Measurements from ENCODE around the gene TSPAN3. TPM values are rescaled to one million over a fixed set of nuclear protein-coding genes. Genes with fewer than 3 reads are reported as not detected.
A peak's percentile ranks its signal among the peaks of the same experiment; 100 is the strongest.

The TSPAN3 gene
- total and polyA plus RNA-seq, 10 of the 15 experiments (the other 5 are each of a cell fraction or from before 2014, with no cell fraction given), result 18.9 to 114 (median 57.2) TPM

- TF ChIP-seq, protein P1, sequence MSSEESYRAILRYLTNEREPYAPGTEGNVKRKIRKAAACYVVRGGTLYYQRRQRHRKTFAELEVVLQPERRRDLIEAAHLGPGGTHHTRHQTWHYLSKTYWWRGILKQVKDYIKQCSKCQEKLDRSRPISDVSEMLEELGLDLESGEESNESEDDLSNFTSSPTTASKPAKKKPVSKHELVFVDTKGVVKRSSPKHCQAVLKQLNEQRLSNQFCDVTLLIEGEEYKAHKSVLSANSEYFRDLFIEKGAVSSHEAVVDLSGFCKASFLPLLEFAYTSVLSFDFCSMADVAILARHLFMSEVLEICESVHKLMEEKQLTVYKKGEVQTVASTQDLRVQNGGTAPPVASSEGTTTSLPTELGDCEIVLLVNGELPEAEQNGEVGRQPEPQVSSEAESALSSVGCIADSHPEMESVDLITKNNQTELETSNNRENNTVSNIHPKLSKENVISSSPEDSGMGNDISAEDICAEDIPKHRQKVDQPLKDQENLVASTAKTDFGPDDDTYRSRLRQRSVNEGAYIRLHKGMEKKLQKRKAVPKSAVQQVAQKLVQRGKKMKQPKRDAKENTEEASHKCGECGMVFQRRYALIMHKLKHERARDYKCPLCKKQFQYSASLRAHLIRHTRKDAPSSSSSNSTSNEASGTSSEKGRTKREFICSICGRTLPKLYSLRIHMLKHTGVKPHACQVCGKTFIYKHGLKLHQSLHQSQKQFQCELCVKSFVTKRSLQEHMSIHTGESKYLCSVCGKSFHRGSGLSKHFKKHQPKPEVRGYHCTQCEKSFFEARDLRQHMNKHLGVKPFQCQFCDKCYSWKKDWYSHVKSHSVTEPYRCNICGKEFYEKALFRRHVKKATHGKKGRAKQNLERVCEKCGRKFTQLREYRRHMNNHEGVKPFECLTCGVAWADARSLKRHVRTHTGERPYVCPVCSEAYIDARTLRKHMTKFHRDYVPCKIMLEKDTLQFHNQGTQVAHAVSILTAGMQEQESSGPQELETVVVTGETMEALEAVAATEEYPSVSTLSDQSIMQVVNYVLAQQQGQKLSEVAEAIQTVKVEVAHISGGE (CRISPR knock-in tag; IDR thresholded peaks at IDR 0.05), result no peak
- peak; percentile 70 for TF ChIP-seq JUNB (IDR thresholded peaks at IDR 0.05)
- no peak for TF ChIP-seq TARDBP (IDR thresholded peaks at IDR 0.05; ENCODE audit: borderline replicate concordance)
- peak; percentile 52 to 54; a peak in 3 of 4 replicates for TF ChIP-seq EP300 (IDR thresholded peaks at IDR 0.05; ENCODE audit: borderline replicate concordance in 1 of 2, control insufficient read depth in 1 of 2, low read depth in 2 of 2, low read length in 2 of 2)
- TF ChIP-seq PML (IDR thresholded peaks at IDR 0.05; ENCODE audit: low read length), result no peak
- no peak for TF ChIP-seq SMAD5 (IDR thresholded peaks at IDR 0.05; ENCODE audit: low read depth)
- no peak for TF ChIP-seq KLF5 (IDR thresholded peaks at IDR 0.05; ENCODE audit: partially characterized antibody)
- TF ChIP-seq SIX5 (IDR thresholded peaks at IDR 0.05; ENCODE audit: low read depth, low read length, severe bottlenecking), result no peak
- TF ChIP-seq TCF12 (IDR thresholded peaks at IDR 0.05; ENCODE audit: low read depth, low read length), result no peak; the same call in 1 of the 2 replicates
- no peak for TF ChIP-seq MXI1 (IDR thresholded peaks at IDR 0.05; ENCODE audit: low read depth, low read length)
- no peak for TF ChIP-seq NFYB (IDR thresholded peaks at IDR 0.05; ENCODE audit: insufficient read depth, low read depth, low read length)
Measured at GRCh38 chr15:77013776-77014131, 57.2 kb downstream of the TSPAN3 start (continued).
